ENCODE measurements around the gene FBP1. TPM values are rescaled to one million over a fixed set of nuclear protein-coding genes. Genes with fewer than 3 reads are reported as not detected.

The FBP1 gene
- total RNA-seq, 1 donor from 2014 or later = 1.6 TPM

DNA sequence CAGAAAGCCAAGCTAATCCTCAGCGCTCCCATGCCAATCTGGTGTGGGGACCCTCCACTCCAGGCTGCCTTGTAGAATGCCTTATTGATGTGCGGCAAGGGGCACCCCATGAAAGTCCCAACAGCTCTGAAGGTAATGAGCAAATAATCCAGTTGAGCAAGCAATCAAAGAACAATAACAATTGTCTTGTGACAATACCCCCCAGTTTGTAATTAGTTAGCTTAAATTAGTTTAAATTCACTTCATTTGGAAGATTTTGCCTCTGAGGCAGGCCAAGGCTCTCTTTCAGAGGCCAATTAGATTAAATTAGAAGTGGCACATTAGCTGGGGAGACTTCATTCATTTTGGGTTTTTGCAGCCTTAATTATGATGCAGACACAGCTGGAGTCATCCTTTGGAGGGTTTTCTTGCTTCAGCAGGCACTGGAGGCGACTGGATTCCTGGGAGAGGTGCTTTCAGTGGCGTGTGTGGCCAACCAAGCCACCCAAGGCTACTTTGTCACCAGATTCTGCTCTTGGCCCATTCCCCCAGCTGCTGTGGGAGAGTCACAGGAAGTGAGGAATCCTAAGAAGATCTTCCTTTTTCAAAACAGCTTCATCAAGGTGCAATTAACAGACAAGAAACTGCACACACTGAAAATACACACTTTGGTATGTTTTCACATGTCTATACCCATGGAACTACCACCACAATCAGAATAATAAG is 17.9 kb upstream of the FBP1 start:
- no peak overlapping the region for H3K4me3 ChIP-seq (ENCODE audit: low read depth, low read length)
- no peak for DNase-seq (ENCODE audit: low read depth)
- TF ChIP-seq, protein P1, sequence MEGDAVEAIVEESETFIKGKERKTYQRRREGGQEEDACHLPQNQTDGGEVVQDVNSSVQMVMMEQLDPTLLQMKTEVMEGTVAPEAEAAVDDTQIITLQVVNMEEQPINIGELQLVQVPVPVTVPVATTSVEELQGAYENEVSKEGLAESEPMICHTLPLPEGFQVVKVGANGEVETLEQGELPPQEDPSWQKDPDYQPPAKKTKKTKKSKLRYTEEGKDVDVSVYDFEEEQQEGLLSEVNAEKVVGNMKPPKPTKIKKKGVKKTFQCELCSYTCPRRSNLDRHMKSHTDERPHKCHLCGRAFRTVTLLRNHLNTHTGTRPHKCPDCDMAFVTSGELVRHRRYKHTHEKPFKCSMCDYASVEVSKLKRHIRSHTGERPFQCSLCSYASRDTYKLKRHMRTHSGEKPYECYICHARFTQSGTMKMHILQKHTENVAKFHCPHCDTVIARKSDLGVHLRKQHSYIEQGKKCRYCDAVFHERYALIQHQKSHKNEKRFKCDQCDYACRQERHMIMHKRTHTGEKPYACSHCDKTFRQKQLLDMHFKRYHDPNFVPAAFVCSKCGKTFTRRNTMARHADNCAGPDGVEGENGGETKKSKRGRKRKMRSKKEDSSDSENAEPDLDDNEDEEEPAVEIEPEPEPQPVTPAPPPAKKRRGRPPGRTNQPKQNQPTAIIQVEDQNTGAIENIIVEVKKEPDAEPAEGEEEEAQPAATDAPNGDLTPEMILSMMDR (conservative IDR thresholded peaks at IDR 0.05; ENCODE audit: low read depth, low read length) = no peak

DNA sequence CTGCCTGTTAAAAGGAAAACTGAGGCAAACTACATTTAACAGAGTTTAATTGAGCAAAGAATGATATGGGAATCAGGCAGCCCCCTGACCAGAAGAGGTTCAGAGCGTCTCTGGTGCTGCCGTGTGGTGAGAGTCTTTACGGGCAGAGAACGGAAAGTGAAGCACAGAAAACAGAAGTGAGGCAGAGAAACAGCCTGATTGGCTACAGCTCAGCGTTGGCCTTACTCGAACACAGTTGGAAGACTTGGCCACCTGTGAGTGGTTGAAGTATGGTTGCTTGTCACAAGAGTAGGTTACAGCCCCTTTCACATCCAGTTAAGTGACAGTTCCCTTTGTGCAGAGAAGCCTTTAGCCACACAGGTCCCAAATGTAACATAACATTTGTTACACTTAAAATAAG is 16.9 kb upstream of the FBP1 start:
- no peak overlapping the region for H3K4me3 ChIP-seq (ENCODE audit: low read depth, low read length)
- no peak for DNase-seq (ENCODE audit: low read depth)
- TF ChIP-seq, protein P1 (conservative IDR thresholded peaks at IDR 0.05; ENCODE audit: low read depth, low read length) = no peak

DNA sequence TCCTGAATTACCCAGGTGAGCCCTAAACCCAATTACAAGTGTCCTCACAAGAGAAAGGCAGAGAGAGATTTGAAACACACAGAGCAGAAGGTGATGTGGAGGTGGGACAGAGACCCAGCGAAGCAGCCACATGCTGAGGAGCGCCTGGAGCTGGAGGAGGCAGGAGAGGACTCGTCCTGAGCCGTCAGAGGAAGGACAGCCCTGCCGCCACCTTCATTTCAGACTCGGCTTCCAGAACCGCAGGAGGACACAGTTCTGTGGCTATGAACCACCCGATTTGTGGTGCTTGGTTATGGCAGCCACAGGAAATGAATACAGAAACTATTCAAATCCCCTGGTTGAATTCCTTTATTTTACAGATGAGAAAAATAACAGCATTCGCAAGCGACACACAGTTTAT is 16.4 kb upstream of the FBP1 start:
- DNase-seq (ENCODE audit: low read depth) = no peak
- H3K4me3 ChIP-seq (ENCODE audit: low read depth, low read length) = no peak overlapping the region
- TF ChIP-seq, protein P1 (conservative IDR thresholded peaks at IDR 0.05; ENCODE audit: low read depth, low read length) = no peak

DNA sequence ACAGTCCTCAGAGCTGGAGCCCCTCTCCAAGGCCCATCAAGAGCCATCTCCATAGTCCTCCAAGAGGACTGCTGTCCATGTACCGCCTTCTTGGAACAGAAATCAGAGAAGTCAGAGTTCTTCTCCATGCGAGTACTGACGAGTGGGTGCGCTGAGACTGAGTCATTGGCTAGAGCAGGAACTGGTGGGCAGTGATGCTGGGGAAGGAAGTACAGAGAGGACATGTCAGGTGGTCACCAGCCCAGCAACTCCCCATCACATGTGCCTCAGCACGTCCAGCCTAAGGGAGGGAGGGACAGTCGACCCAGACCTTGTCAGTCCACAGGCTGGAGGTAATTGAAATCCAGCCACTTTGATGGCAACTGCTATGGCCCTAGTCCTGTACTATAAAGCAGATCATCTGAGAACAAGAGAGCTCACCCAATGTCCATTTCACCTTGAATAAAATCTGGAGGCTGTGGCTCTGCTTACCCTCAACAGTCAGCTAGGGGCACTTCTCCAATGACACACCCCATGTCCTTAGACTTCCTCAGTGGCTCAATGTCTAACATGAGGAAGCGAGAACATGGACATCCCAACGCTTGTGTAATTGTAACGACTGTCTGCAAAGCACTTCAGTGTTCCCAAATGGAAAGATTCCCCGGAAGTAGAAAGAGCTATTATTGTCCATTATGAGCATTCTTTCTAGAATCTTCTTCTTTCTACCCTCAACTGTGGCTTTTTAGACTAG is 15.0 kb upstream of the FBP1 start:
- no peak overlapping the region for H3K4me3 ChIP-seq (ENCODE audit: low read depth, low read length)
- TF ChIP-seq, protein P1 (conservative IDR thresholded peaks at IDR 0.05; ENCODE audit: low read depth, low read length) = no peak
- DNase-seq (ENCODE audit: low read depth) = no peak

DNA sequence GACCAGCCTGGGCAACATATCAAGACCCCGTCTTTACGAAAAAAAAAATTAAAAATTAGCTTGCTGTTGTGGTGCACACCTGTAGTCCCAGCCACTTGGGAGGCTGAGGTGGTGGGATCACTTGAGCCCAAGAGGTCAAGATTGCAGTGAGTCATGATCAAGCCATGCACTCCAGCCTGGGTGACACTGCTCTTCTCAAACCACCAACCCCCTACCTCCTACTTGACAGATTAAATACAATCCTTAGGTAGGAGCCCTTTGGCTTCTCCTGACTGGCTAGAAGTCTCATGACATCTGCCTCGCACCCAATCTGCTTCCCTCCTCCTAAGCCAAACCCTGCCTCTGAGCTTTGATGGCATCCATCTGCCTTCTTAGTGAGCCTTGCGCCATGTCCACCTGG is 11.6 kb upstream of the FBP1 start:
- no peak for DNase-seq (ENCODE audit: low read depth)
- TF ChIP-seq, protein P1 (conservative IDR thresholded peaks at IDR 0.05; ENCODE audit: low read depth, low read length) = no peak
- no peak overlapping the region for H3K4me3 ChIP-seq (ENCODE audit: low read depth, low read length)

DNA sequence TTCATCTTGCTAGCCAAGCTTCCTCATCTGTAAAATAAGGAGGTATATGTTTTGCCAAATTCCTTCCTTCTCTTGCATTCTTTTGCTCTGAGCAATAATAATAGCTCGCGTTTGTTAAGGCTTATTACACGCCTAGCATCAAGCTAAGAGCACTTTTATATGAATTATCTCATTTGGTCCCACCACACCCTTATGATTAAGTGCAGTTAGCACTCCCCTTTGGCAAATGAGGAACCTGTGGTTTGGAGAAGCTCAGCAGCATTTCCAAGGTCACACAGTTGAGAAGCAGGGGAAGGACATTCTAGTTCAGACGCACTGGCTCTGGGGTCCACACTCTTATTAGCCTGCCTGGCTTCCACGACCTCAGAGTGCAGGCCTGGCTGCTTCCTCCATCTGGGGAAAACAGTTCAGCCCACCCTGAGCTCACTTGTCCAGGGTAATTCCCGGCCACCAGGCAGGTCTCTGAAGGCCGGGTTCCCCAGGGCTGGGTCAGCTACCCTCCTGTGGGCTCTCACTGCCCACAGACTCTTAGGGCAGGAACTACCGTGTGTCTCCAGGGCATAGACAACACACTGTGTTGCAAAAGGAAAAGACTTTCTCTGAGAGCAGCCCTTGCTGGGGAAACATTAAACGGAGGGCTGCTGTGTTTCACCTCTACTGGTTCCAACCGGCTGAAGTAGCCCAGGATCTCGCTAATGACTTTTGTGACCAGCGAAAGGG is 9.9 kb upstream of the FBP1 start:
- no peak overlapping the region for H3K4me3 ChIP-seq (ENCODE audit: low read depth, low read length)
- TF ChIP-seq, protein P1 (conservative IDR thresholded peaks at IDR 0.05; ENCODE audit: low read depth, low read length) = no peak
- no peak for DNase-seq (ENCODE audit: low read depth)

Measured in epithelial cell of proximal tubule (primary cell).